CD4-positive, alpha-beta memory T cell (primary cell): ENCODE measurements around the gene P2RY14. TPM values are rescaled to one million over a fixed set of nuclear protein-coding genes. Genes with fewer than 3 reads are reported as not detected.

ENCODE experiments used
- CTCF ChIA-PET: fragments of 350-600 bp; sonication (Branson Sonifier 250); formaldehyde crosslinking; loops from one replicate; lab custom pipeline; 2021; ENCODE audit warnings: inconsistent platforms; ENCODE audit not compliant: partially characterized antibody; lab: Charles Lee
- POLR2A ChIA-PET: fragments of 350-600 bp; sonication (Branson Sonifier 250); formaldehyde crosslinking; loops from one replicate; lab custom pipeline; 2021; ENCODE audit not compliant: partially characterized antibody; lab: Charles Lee
- DNase-seq, 5 donors: peaks; one replicate each; pipeline versions ENCODE4 v3.0.0 to v3.0.0-alpha.2; 2020 to 2022; ENCODE audit warnings: mixed read lengths in 1 of 5
- H3K27ac ChIP-seq: one replicate; pipeline ENCODE4 v1.7.0; 2013; ENCODE audit warnings: low read depth, low read length
- H3K27me3 ChIP-seq: 2 replicates; pipeline ENCODE4 v1.7.0; 2013; ENCODE audit warnings: mild to moderate bottlenecking, low read length, moderate library complexity; ENCODE audit not compliant: insufficient read depth
- H3K36me3 ChIP-seq: 2 replicates; pipeline ENCODE4 v1.7.0; 2013; ENCODE audit warnings: mild to moderate bottlenecking, low read length, moderate library complexity; ENCODE audit not compliant: insufficient read depth
- H3K4me1 ChIP-seq: 2 replicates; pipeline ENCODE4 v1.7.0; 2013; ENCODE audit warnings: mild to moderate bottlenecking, low read length, moderate library complexity; ENCODE audit not compliant: insufficient read depth
- H3K4me3 ChIP-seq, 2 donors: one replicate each; pipeline ENCODE4 v1.7.0; 2013; ENCODE audit warnings: low read length in 2 of 2, mild to moderate bottlenecking in 1 of 2
- H3K9me3 ChIP-seq, 2 donors: one replicate each; pipeline ENCODE4 v1.7.0; 2013; ENCODE audit warnings: low read length in 2 of 2, control low read depth in 1 of 2; ENCODE audit not compliant: control insufficient read depth in 1 of 2
- H3K27ac Mint-ChIP-seq, 7 donors: one replicate each; pipeline ENCODE4 v1.8.0; 2020 to 2021; ENCODE audit warnings: mixed read lengths in 7 of 7, mild to moderate bottlenecking in 6 of 7, inconsistent platforms in 3 of 7, moderate library complexity in 3 of 7
- H3K27me3 Mint-ChIP-seq, 2 donors: one replicate each; pipeline ENCODE4 v1.8.0; 2020 to 2021; ENCODE audit warnings: mixed read lengths in 2 of 2
- H3K36me3 Mint-ChIP-seq, 2 donors: one replicate each; pipeline ENCODE4 v1.8.0; 2020 to 2021; ENCODE audit warnings: mixed read lengths in 2 of 2, inconsistent platforms in 1 of 2, mild to moderate bottlenecking in 1 of 2
- H3K4me1 Mint-ChIP-seq, 4 donors: one replicate each; pipeline ENCODE4 v1.8.0; 2020 to 2021; ENCODE audit warnings: mixed read lengths in 4 of 4, mild to moderate bottlenecking in 1 of 4
- H3K4me3 Mint-ChIP-seq, 8 donors: one replicate each; pipeline ENCODE4 v1.8.0; 2020 to 2021; ENCODE audit warnings: mixed read lengths in 8 of 8, mild to moderate bottlenecking in 7 of 8, moderate library complexity in 6 of 8, inconsistent platforms in 3 of 8
- H3K9me3 Mint-ChIP-seq, 8 donors: one replicate each; pipeline ENCODE4 v1.8.0; 2020 to 2021; ENCODE audit warnings: mixed read lengths in 8 of 8, mild to moderate bottlenecking in 5 of 8, inconsistent platforms in 3 of 8, moderate library complexity in 1 of 8
- intact Hi-C: fragments of 100-400 bp; cut with micrococcal nuclease; formaldehyde crosslinking; loops from one replicate; pipeline ENCODE4 v1.15.1; 2023
- polyA plus RNA-seq, 2 donors: library from polyadenylated mRNA; unstranded; fragments of 300-500 nt; fragmentation: Illumina TruSeq; gene quantifications; one replicate each; pipeline ENCODE4 v1.2.3, GENCODE V29; 2021
- total RNA-seq, 2 experiments: library from RNA; stranded (reverse); gene quantifications; one replicate each; pipeline ENCODE4 v1.2.3, GENCODE V29; 2021

Gene P2RY14
- total and polyA plus RNA-seq, 4 experiments from 2014 or later: 0.36 to 1.3 (median 1.1) TPM

GRCh38 chr3:151204530-151205402, 73.6 kb downstream of the P2RY14 start:
- intact Hi-C loops: loop anchor here (5.0 to 10.0 kb wide), 5 partner anchors 442 to 1960 kb away; partner anchors contain the start of genes EIF2A, PFN2, RAP2B and SERP1
- DNase-seq: no peak
- CTCF ChIA-PET: interaction anchor here (1.6 to 1.8 kb wide), 3 partner anchors 33 to 74 kb away, joined by 4 to 6 read pairs (median 5); partner anchors contain the start of gene P2RY14
- Mint-ChIP-seq H3K4me1 (peaks cover 47 to 95% (median 61%) of the 10 kb centered on the region in 4 donors), H3K4me3 (peak overlapping the region; percentile 45 to 80 (median 74)), H3K9me3 (no peaks in the 10 kb centered on the region), H3K27ac (peak overlapping the region; percentile 87 to 97 (median 94)), H3K27me3 (no peaks in the 10 kb centered on the region), H3K36me3 (peaks cover 8 to 25% of the 10 kb centered on the region in 2 donors)
- POLR2A ChIA-PET: interaction anchor here (0.7 to 10.1 kb wide), 5 partner anchors 21 to 444 kb away, joined by 3 to 118 read pairs (median 4); no protein-coding TSS in a partner anchor
- no peak overlapping the region for H3K4me3 ChIP-seq
- H3K27me3 ChIP-seq: no peaks in the 10 kb centered on the region
- no peaks in the 10 kb centered on the region for H3K36me3 ChIP-seq
- H3K27ac ChIP-seq: peak overlapping the region; percentile 43
- H3K4me1 ChIP-seq: peaks cover 78% of the 10 kb centered on the region
- no peaks in the 10 kb centered on the region for H3K9me3 ChIP-seq

- peak within 1 kb of the TSS; percentile 73 to 89 (median 86) for H3K4me3 Mint-ChIP-seq
- no peaks in the 10 kb centered on the region for H3K9me3 ChIP-seq
- H3K36me3 Mint-ChIP-seq: peaks cover 23 to 41% of the 10 kb centered on the region in 2 donors
- peak within 1 kb of the TSS; percentile 59 to 63 for H3K4me3 ChIP-seq
- intact Hi-C loops: loop anchor here (1.0 to 10.0 kb wide), 8 partner anchors 20 to 1962 kb away; partner anchors contain the start of genes EIF2A, PFN2, RAP2B and SERP1
- CTCF ChIA-PET: interaction anchor here (1.0 to 4.4 kb wide), 10 partner anchors 8 to 76 kb away, joined by 3 to 33 read pairs (median 7); partner anchors contain the start of gene P2RY14
- peak; percentile 80 to 87 (median 82) for DNase-seq
- peaks cover 45 to 94% (median 59%) of the 10 kb centered on the region in 4 donors for H3K4me1 Mint-ChIP-seq
- no peaks in the 10 kb centered on the region for H3K9me3 Mint-ChIP-seq
- H3K36me3 ChIP-seq: peaks cover 11% of the 10 kb centered on the region
- no peaks in the 10 kb centered on the region for H3K27me3 ChIP-seq
- peak within 1 kb of the TSS; percentile 75 for H3K27ac ChIP-seq
- POLR2A ChIA-PET: interaction anchor here (1.0 to 10.1 kb wide), 8 partner anchors 11 to 794 kb away, joined by 3 to 118 read pairs (median 12); partner anchors contain the start of gene SIAH2
- peak within 1 kb of the TSS; percentile 87 to 98 (median 97) for H3K27ac Mint-ChIP-seq
- no peaks in the 10 kb centered on the region for H3K27me3 Mint-ChIP-seq
- peaks cover 83% of the 10 kb centered on the region for H3K4me1 ChIP-seq
Measured at GRCh38 chr3:151203051-151203420, 75.3 kb downstream of the P2RY14 start, which contains the start of gene GPR171. TSS of gene GPR171 (minus strand) at chr3:151203216. CDS start at chr3:151199386, 3,830 bp downstream.

GRCh38 chr3:151201051-151201730, 77.2 kb downstream of the P2RY14 start:
- Mint-ChIP-seq H3K4me1 (peaks cover 38 to 80% (median 51%) of the 10 kb centered on the region in 4 donors), H3K36me3 (peaks cover 31 to 48% of the 10 kb centered on the region in 2 donors), H3K27ac (peak overlapping the region; percentile 85 to 98 (median 92)), H3K4me3 (peak overlapping the region; percentile 73 to 89 (median 86)), H3K27me3 (no peaks in the 10 kb centered on the region), H3K9me3 (peaks cover 0 to 2% (median 0%) of the 10 kb centered on the region in 8 donors)
- Histone ChIP-seq H3K4me3 (peak overlapping the region; percentile 59 to 63), H3K4me1 (peaks cover 71% of the 10 kb centered on the region), H3K27me3 (no peaks in the 10 kb centered on the region), H3K27ac (peak overlapping the region; percentile 75), H3K9me3 (no peaks in the 10 kb centered on the region), H3K36me3 (peaks cover 13% of the 10 kb centered on the region)
- peak in 3 of 5 donors; percentile 50 to 53 (median 51) for DNase-seq
- POLR2A ChIA-PET: interaction anchor here (0.8 to 10.1 kb wide), 18 partner anchors 9 to 793 kb away, joined by 3 to 118 read pairs (median 6); partner anchors contain the start of genes P2RY14, SIAH2 and TSC22D2
- CTCF ChIA-PET: interaction anchor here (1.2 to 4.4 kb wide), 7 partner anchors 8 to 56 kb away, joined by 3 to 33 read pairs (median 12); no protein-coding TSS in a partner anchor
- intact Hi-C loops: loop anchor here (5.0 to 10.0 kb wide), 5 partner anchors 439 to 1964 kb away; partner anchors contain the start of genes EIF2A, PFN2, RAP2B and SERP1

GRCh38 chr3:151200586-151200985, 77.8 kb downstream of the P2RY14 start:
- H3K4me3 Mint-ChIP-seq: peak overlapping the region; percentile 73 to 90 (median 86)
- H3K27me3 Mint-ChIP-seq: no peaks in the 10 kb centered on the region
- intact Hi-C loops: loop anchor here (5.0 to 10.0 kb wide), 5 partner anchors 438 to 1964 kb away; partner anchors contain the start of genes EIF2A, PFN2, RAP2B and SERP1
- Histone ChIP-seq H3K36me3 (peaks cover 13% of the 10 kb centered on the region), H3K27me3 (no peaks in the 10 kb centered on the region), H3K9me3 (no peaks in the 10 kb centered on the region), H3K4me3 (peak overlapping the region; percentile 59 to 63), H3K4me1 (peaks cover 70% of the 10 kb centered on the region), H3K27ac (peak overlapping the region; percentile 75)
- POLR2A ChIA-PET: interaction anchor here (0.8 to 10.1 kb wide), 15 partner anchors 8 to 438 kb away, joined by 3 to 118 read pairs (median 8); partner anchors contain the start of genes P2RY14 and SIAH2
- H3K4me1 Mint-ChIP-seq: peaks cover 33 to 79% (median 45%) of the 10 kb centered on the region in 4 donors
- H3K36me3 Mint-ChIP-seq: peaks cover 32 to 49% of the 10 kb centered on the region in 2 donors
- peak in 2 of 5 donors; percentile 38 to 39 for DNase-seq
- peaks cover 0 to 2% (median 0%) of the 10 kb centered on the region in 8 donors for H3K9me3 Mint-ChIP-seq
- H3K27ac Mint-ChIP-seq: peak overlapping the region; percentile 85 to 98 (median 92)
- CTCF ChIA-PET: interaction anchor here (1.1 to 4.4 kb wide), 8 partner anchors 8 to 55 kb away, joined by 3 to 33 read pairs (median 12); no protein-coding TSS in a partner anchor

GRCh38 chr3:151199554-151200438, 78.5 kb downstream of the P2RY14 start:
- H3K27ac Mint-ChIP-seq: peak overlapping the region; percentile 37 to 98 (median 93)
- H3K4me1 Mint-ChIP-seq: peaks cover 30 to 71% (median 39%) of the 10 kb centered on the region in 4 donors
- H3K27ac ChIP-seq: peak overlapping the region; percentile 75
- DNase-seq: peak in 1 of 5 donors; percentile 16
- no peaks in the 10 kb centered on the region for H3K27me3 ChIP-seq
- H3K27me3 Mint-ChIP-seq: no peaks in the 10 kb centered on the region
- peaks cover 32 to 49% of the 10 kb centered on the region in 2 donors for H3K36me3 Mint-ChIP-seq
- peaks cover 62% of the 10 kb centered on the region for H3K4me1 ChIP-seq
- peak overlapping the region; percentile 66 to 90 (median 86) for H3K4me3 Mint-ChIP-seq
- peaks cover 13% of the 10 kb centered on the region for H3K36me3 ChIP-seq
- intact Hi-C loops: loop anchor here (5.0 to 10.0 kb wide), 5 partner anchors 437 to 1965 kb away; partner anchors contain the start of genes EIF2A, PFN2, RAP2B and SERP1
- peaks cover 0 to 2% (median 0%) of the 10 kb centered on the region in 8 donors for H3K9me3 Mint-ChIP-seq
- ChIA-PET CTCF (interaction anchor here (1.1 to 4.4 kb wide), 5 partner anchors 10 to 31 kb away, joined by 3 to 33 read pairs (median 12); no protein-coding TSS in a partner anchor), POLR2A (interaction anchor here (0.7 to 10.1 kb wide), 11 partner anchors 7 to 437 kb away, joined by 3 to 118 read pairs (median 10); partner anchors contain the start of genes P2RY14 and SIAH2)
- no peaks in the 10 kb centered on the region for H3K9me3 ChIP-seq
- peak overlapping the region; percentile 59 to 63 for H3K4me3 ChIP-seq
